Heart left ventricle (tissue), 16 donors: ENCODE results near the gene TRIM29. TPM values are rescaled to one million over a fixed set of nuclear protein-coding genes. Genes with fewer than 3 reads are reported as not detected.

Experiments used
- ATAC-seq, 4 donors: fragments of 200-7000 bp; cut with Tn5 transposase; one replicate each; pipeline ENCODE4 v1.9.1; 2020 to 2022; ENCODE audit warnings: moderate library complexity in 4 of 4, mild to moderate bottlenecking in 3 of 4, moderate number of reproducible peaks in 1 of 4
- DNase-seq, 5 donors: peaks; one replicate each; pipeline ENCODE4 v3.0.0-alpha.2; 2020
- H3K27ac ChIP-seq, 12 donors: fragments of 200-600 bp; sonication (generic) in 4 of 12; one replicate each; pipeline versions ENCODE4 v1.5.0 to v1.8.0; 2016 to 2022; ENCODE audit warnings: mild to moderate bottlenecking in 2 of 12
- H3K27me3 ChIP-seq, 9 donors: fragments of 200-600 bp; sonication (generic) in 2 of 9; one replicate each; pipeline versions ENCODE4 v1.5.1 to v1.8.0; 2016 to 2022; ENCODE audit warnings: mild to moderate bottlenecking in 3 of 9
- H3K36me3 ChIP-seq, 9 donors: fragments of 200-600 bp; sonication (generic) in 2 of 9; one replicate each; pipeline versions ENCODE4 v1.5.0 to v1.8.0; 2018 to 2022; ENCODE audit warnings: mild to moderate bottlenecking in 2 of 9
- H3K4me1 ChIP-seq, 12 donors: fragments of 200-600 bp; sonication (generic) in 4 of 12; one replicate each; pipeline versions ENCODE4 v1.5.0 to v1.8.0; 2016 to 2022; ENCODE audit warnings: mild to moderate bottlenecking in 3 of 12
- H3K4me3 ChIP-seq, 12 donors: fragments of 200-600 bp; sonication (generic) in 4 of 12; one replicate each; pipeline versions ENCODE4 v1.5.0 to v1.8.0; 2017 to 2022; ENCODE audit warnings: mild to moderate bottlenecking in 9 of 12, moderate library complexity in 4 of 12
- H3K9me3 ChIP-seq, 12 donors: fragments of 200-600 bp; sonication (generic) in 4 of 12; one replicate each; pipeline versions ENCODE4 v1.5.0 to v1.8.0; 2016 to 2022; ENCODE audit warnings: mild to moderate bottlenecking in 1 of 12
- CTCF ChIP-seq, 12 donors: fragments of 200-600 bp; sonication (generic) in 4 of 12; IDR thresholded peaks; one replicate each; pipeline versions ENCODE4 v1.5.0 to v1.8.0; 2018 to 2022; ENCODE audit warnings: antibody characterized with exemption in 12 of 12, mild to moderate bottlenecking in 5 of 12
- POLR2A ChIP-seq, 2 donors: fragments of 450-650 bp; IDR thresholded peaks; one replicate each; pipeline ENCODE4 v1.6.1; 2017; ENCODE audit warnings: antibody characterized with exemption in 2 of 2, mild to moderate bottlenecking in 2 of 2, moderate library complexity in 2 of 2
- WGBS, 4 donors: extraction: QIAGEN DNeasy Blood & Tissue Kit in 2 of 4; methylation state at CpG; one replicate each; pipeline versions ENCODE4 v1.1.5 to v1.1.7; 2013 to 2018; 5-methylcytosine and 5-hydroxymethylcytosine counted together
- intact Hi-C, 10 donors: fragments of 100-400 bp; cut with DNase I; formaldehyde crosslinking; loops; one replicate each; pipeline versions ENCODE4 v1.11.1 to v1.14.2; 2022
- polyA plus RNA-seq, 2 donors: library from polyadenylated mRNA; stranded (reverse); fragments of 200-250 nt; gene quantifications; one replicate each; pipeline ENCODE4 v1.2.3, GENCODE V29; 2013
- total RNA-seq, 9 donors: library from RNA; depleted of rRNA in 2 of 9; stranded (reverse); fragments of >200 nt in 2 of 9; fragmentation: NEBNext Ultra II Directional in 3 of 9; extraction: Animal tissue kit (Norgen Biotek cat#: 25700) in 3 of 9; gene quantifications; one replicate each; pipeline versions ENCODE4 v1.1.0 to v1.2.4, GENCODE V29; 2016 to 2023
- donor health status: ischemic (EF 13 %, LVEDD 7.1; RV severe dilation, severe dysfunction).
- donor health status: healthy with polysubstance abuse.
- donor health status: DM: no; HTN: yes; CAD: no.
- donor health status: DM: no; HTN: no; CAD: no.
- donor health status: ischemic (EF 25% LVEDD 6.9; RV normal size, moderate dysfunction).
- donor health status: ischemic (EF 25% LVEDD 5.7; RV mildly dilated, moderate dysfunction).
- donor health status: healthy.
- donor health status: DM: yes; HTN: yes; CAD: no.
- donor health status: ischemic (EF 35%, LVEDD 5.7; RV mildly dilated, moderate dysfunction).
- donor health status: nonischemic (EF 11% LVEDD 7.7; RV severe dilation, severe dysfunction).
- donor health status: DM: yes; HTN: yes; CAD: no.
- donor health status: PGD.
- donor health status: ischemic (EF 29% LVEDD 5.4; RV normal size, mild dysfunction).
- donor health status: nonischemic (EF 23%, LVEDD 6.1; RV moderate dilation, normal function).

The TRIM29 gene
- total and polyA plus RNA-seq, 11 donors, result 0.14 to 6.4 (median 0.56) TPM; not detected in 8

GRCh38 chr11:120120805-120121335 is 17.0 kb downstream of the TRIM29 start:
- intact Hi-C loops, result loop anchor here in 1 of 10 donors (5.0 kb wide), 1 partner anchor 99 kb away; no protein-coding TSS in a partner anchor
- no peaks in the 10 kb centered on the region for H3K4me1 ChIP-seq
- no peaks in the 10 kb centered on the region for H3K36me3 ChIP-seq
- no peak overlapping the region for H3K4me3 ChIP-seq
- no peak for ATAC-seq
- no peak for TF ChIP-seq CTCF (IDR thresholded peaks at IDR 0.05)
- no peak for TF ChIP-seq POLR2A (IDR thresholded peaks at IDR 0.05)
- no peak overlapping the region for H3K27ac ChIP-seq
- H3K27me3 ChIP-seq, result no peaks in the 10 kb centered on the region
- WGBS, 4 donors, result 71 to 81% (median 73%) methylated on average over 6 to 8 of the region's 8 CpGs
- no peak for DNase-seq
- H3K9me3 ChIP-seq, result no peaks in the 10 kb centered on the region

- Histone ChIP-seq H3K9me3 (no peaks in the 10 kb centered on the region), H3K27me3 (no peaks in the 10 kb centered on the region), H3K36me3 (no peaks in the 10 kb centered on the region), H3K4me3 (no peak overlapping the region), H3K4me1 (no peaks in the 10 kb centered on the region), H3K27ac (no peak overlapping the region)
- DNase-seq (no peak), ATAC-seq (no peak)
- intact Hi-C loops, result no loop called here
- 94 to 97% (median 95%) methylated on average over 4 of the region's 4 CpGs for WGBS, 4 donors
- TF ChIP-seq CTCF (IDR thresholded peaks at IDR 0.05) (no peak), POLR2A (IDR thresholded peaks at IDR 0.05) (no peak)
Observed at GRCh38 chr11:120119121-120119520, 18.8 kb downstream of the TRIM29 start.

- Histone ChIP-seq H3K27me3 (no peaks in the 10 kb centered on the region), H3K9me3 (no peaks in the 10 kb centered on the region), H3K4me1 (no peaks in the 10 kb centered on the region), H3K36me3 (no peaks in the 10 kb centered on the region), H3K4me3 (no peak overlapping the region), H3K27ac (no peak overlapping the region)
- ATAC-seq (no peak), DNase-seq (peak in 1 of 5 donors; percentile 22)
- intact Hi-C loops, result no loop called here
- WGBS, 4 donors, result 56 to 64% (median 61%) methylated on average over 7 to 9 of the region's 9 CpGs
- TF ChIP-seq POLR2A (IDR thresholded peaks at IDR 0.05), result no peak
Observed at GRCh38 chr11:120117991-120118390, 19.9 kb downstream of the TRIM29 start.

- H3K9me3 ChIP-seq, result no peaks in the 10 kb centered on the region
- TF ChIP-seq POLR2A (IDR thresholded peaks at IDR 0.05) (no peak), CTCF (IDR thresholded peaks at IDR 0.05) (no peak)
- no peaks in the 10 kb centered on the region for H3K36me3 ChIP-seq
- DNase-seq, result peak in 1 of 5 donors; percentile 49
- no peaks in the 10 kb centered on the region for H3K27me3 ChIP-seq
- no peaks in the 10 kb centered on the region for H3K4me1 ChIP-seq
- WGBS, 4 donors, result 7 to 76% (median 71%) methylated on average over 2 to 7 of the region's 7 CpGs
- H3K27ac ChIP-seq, result no peak overlapping the region
- no peak overlapping the region for H3K4me3 ChIP-seq
- intact Hi-C loops, result no loop called here
- no peak for ATAC-seq
Observed at GRCh38 chr11:120116966-120117365, 20.9 kb downstream of the TRIM29 start.
